Neural progenitor cell (in vitro differentiated cells): ENCODE measurements around the gene HTR5A. TPM values are rescaled to one million over a fixed set of nuclear protein-coding genes. Genes with fewer than 3 reads are reported as not detected.

ENCODE experiments used
- DNase-seq: peaks from one replicate; pipeline ENCODE4 v3.0.0-alpha.2; 2016; ENCODE audit warnings: low spot score
- H2AFZ ChIP-seq: fragments of 200-600 bp; sonication (generic); replicated peaks from 2 replicates; pipeline ENCODE4 v1.6.1; 2016; ENCODE audit warnings: antibody characterized with exemption
- H3F3A ChIP-seq: fragments of 200-600 bp; sonication (generic); 2 replicates; pipeline ENCODE4 v1.6.1; 2016; ENCODE audit warnings: antibody characterized with exemption, low read depth
- H3K27ac ChIP-seq: fragments of 200-600 bp; sonication (generic); 2 replicates; pipeline ENCODE4 v1.5.1; 2016; ENCODE audit warnings: mild to moderate bottlenecking
- H3K27me3 ChIP-seq: fragments of 200-600 bp; sonication (generic); 2 replicates; pipeline ENCODE4 v1.6.1; 2016; ENCODE audit warnings: mild to moderate bottlenecking, moderate library complexity
- H3K36me3 ChIP-seq: fragments of 200-600 bp; sonication (generic); 2 replicates; pipeline ENCODE4 v1.5.1; 2016
- H3K4me1 ChIP-seq: fragments of 200-600 bp; sonication (generic); 2 replicates; pipeline ENCODE4 v1.6.1; 2016; ENCODE audit warnings: mixed run types
- H3K4me2 ChIP-seq: fragments of 200-600 bp; sonication (generic); 2 replicates; pipeline ENCODE4 v1.6.1; 2016
- H3K4me3 ChIP-seq: fragments of 200-600 bp; sonication (generic); 2 replicates; pipeline ENCODE4 v1.5.1; 2016
- H3K79me2 ChIP-seq: fragments of 200-600 bp; sonication (generic); 2 replicates; pipeline ENCODE4 v1.6.1; 2016; ENCODE audit warnings: low read depth
- H3K9ac ChIP-seq: fragments of 200-600 bp; sonication (generic); 2 replicates; pipeline ENCODE4 v1.6.1; 2016
- H3K9me3 ChIP-seq: fragments of 200-600 bp; sonication (generic); 2 replicates; pipeline ENCODE4 v1.5.1; 2016; ENCODE audit warnings: low read depth
- H4K20me1 ChIP-seq: fragments of 200-600 bp; sonication (generic); 2 replicates; pipeline ENCODE4 v1.6.1; 2016; ENCODE audit warnings: low read depth
- H3K27ac Mint-ChIP-seq: 3 replicates; pipeline ENCODE4 v1.8.0; 2021; ENCODE audit warnings: mixed read lengths
- H3K27me3 Mint-ChIP-seq: 2 replicates; pipeline ENCODE4 v1.8.0; 2022; ENCODE audit warnings: low read depth, mild to moderate bottlenecking, inconsistent platforms, moderate library complexity, mixed read lengths; ENCODE audit not compliant: insufficient read depth
- H3K36me3 Mint-ChIP-seq: 3 replicates; pipeline ENCODE4 v1.8.0; 2021; ENCODE audit warnings: mixed read lengths
- H3K4me1 Mint-ChIP-seq: 3 replicates; pipeline ENCODE4 v1.8.0; 2021; ENCODE audit warnings: mixed read lengths
- H3K4me3 Mint-ChIP-seq: 3 replicates; pipeline ENCODE4 v1.8.0; 2021; ENCODE audit warnings: mild to moderate bottlenecking, moderate library complexity, mixed read lengths
- H3K9me3 Mint-ChIP-seq: 3 replicates; pipeline ENCODE4 v1.8.0; 2020; ENCODE audit warnings: mixed read lengths
- CTCF ChIP-seq: fragments of 200-600 bp; sonication (generic); IDR thresholded peaks from 2 replicates; pipeline ENCODE4 v1.5.1; 2017; ENCODE audit warnings: antibody characterized with exemption, mild to moderate bottlenecking
- EZH2 ChIP-seq: fragments of 200-600 bp; sonication (generic); IDR thresholded peaks from 2 replicates; pipeline ENCODE4 v1.6.1; 2017; ENCODE audit warnings: antibody characterized with exemption, mild to moderate bottlenecking, moderate library complexity
- EZH2phosphoT487 ChIP-seq: fragments of 200-600 bp; sonication (generic); IDR thresholded peaks from 2 replicates; pipeline ENCODE4 v1.6.1; 2017; ENCODE audit warnings: antibody characterized with exemption
- total RNA-seq: library from RNA; depleted of rRNA; stranded (reverse); fragments of >200 nt; gene quantifications from 2 replicates; pipeline ENCODE4 v1.2.3, GENCODE V29; 2015; ENCODE audit warnings: low replicate concordance

Gene HTR5A
- total RNA-seq, 1 donor from 2014 or later = not detected

GRCh38 chr7:155123413-155123812 is 53.3 kb downstream of the HTR5A start:
- Mint-ChIP-seq H3K27me3 (peaks cover 5% of the 10 kb centered on the region), H3K4me1 (no peaks in the 10 kb centered on the region), H3K36me3 (no peaks in the 10 kb centered on the region), H3K9me3 (peaks cover 13% of the 10 kb centered on the region), H3K27ac (no peak overlapping the region), H3K4me3 (no peak overlapping the region)
- H3K27ac ChIP-seq = no peak overlapping the region
- TF ChIP-seq EZH2phosphoT487 (no peak), EZH2 (no peak), CTCF (no peak)
- DNase-seq = no peak
- H3F3A ChIP-seq = no peaks in the 10 kb centered on the region
- H3K4me3 ChIP-seq = no peak overlapping the region
- H3K4me1 ChIP-seq = no peaks in the 10 kb centered on the region
- H3K4me2 ChIP-seq = no peak overlapping the region
- H3K79me2 ChIP-seq = no peaks in the 10 kb centered on the region
- no peak overlapping the region for H2AFZ ChIP-seq
- H3K9ac ChIP-seq = no peak overlapping the region
- no peaks in the 10 kb centered on the region for H3K27me3 ChIP-seq
- no peaks in the 10 kb centered on the region for H3K9me3 ChIP-seq
- no peaks in the 10 kb centered on the region for H4K20me1 ChIP-seq
- H3K36me3 ChIP-seq = no peaks in the 10 kb centered on the region

GRCh38 chr7:155124706-155125105 is 54.6 kb downstream of the HTR5A start:
- Mint-ChIP-seq H3K27ac (no peak overlapping the region), H3K4me3 (no peak overlapping the region)
- H3K4me3 ChIP-seq = no peak overlapping the region

DNA sequence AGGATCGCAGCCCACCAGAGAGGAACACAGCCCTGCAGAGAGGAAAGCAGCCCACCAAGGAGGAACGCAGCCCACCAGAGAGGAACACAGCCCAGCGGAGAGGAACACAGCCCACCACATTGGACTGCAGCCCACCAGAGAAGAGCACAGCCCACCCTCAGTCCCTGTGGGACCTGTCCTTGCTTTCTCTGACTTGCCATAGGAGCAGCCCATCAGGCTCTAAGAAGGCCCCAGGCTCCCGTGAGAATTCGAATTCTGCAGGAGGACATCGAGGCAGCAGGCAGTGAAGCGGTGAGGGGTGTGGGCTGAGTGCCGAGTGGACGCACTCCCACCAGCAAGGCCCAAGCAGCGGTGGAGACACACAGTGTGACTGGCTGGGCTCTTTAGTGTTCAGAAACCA is 59.1 kb downstream of the HTR5A start:
- Mint-ChIP-seq H3K36me3 (no peaks in the 10 kb centered on the region), H3K9me3 (no peaks in the 10 kb centered on the region), H3K4me3 (no peak overlapping the region), H3K27me3 (peaks cover 2% of the 10 kb centered on the region), H3K4me1 (peaks cover 7% of the 10 kb centered on the region), H3K27ac (no peak overlapping the region)
- Histone ChIP-seq H3K36me3 (no peaks in the 10 kb centered on the region), H4K20me1 (no peaks in the 10 kb centered on the region), H3K4me1 (no peaks in the 10 kb centered on the region), H3F3A (no peaks in the 10 kb centered on the region), H3K4me2 (no peak overlapping the region), H3K27me3 (no peaks in the 10 kb centered on the region), H3K27ac (no peak overlapping the region), H2AFZ (no peak overlapping the region), H3K9ac (no peak overlapping the region), H3K4me3 (no peak overlapping the region), H3K9me3 (no peaks in the 10 kb centered on the region), H3K79me2 (no peaks in the 10 kb centered on the region)
- no peak for DNase-seq
- TF ChIP-seq CTCF (no peak), EZH2 (no peak), EZH2phosphoT487 (no peak)

More at GRCh38 chr7:155124706-155125105, 54.6 kb downstream of the HTR5A start:
- TF ChIP-seq EZH2 (no peak), EZH2phosphoT487 (no peak), CTCF (no peak)
- no peak overlapping the region for H3K4me2 ChIP-seq
- no peaks in the 10 kb centered on the region for H3K79me2 ChIP-seq
- no peak overlapping the region for H2AFZ ChIP-seq
- no peaks in the 10 kb centered on the region for H3K27me3 ChIP-seq
- Mint-ChIP-seq H3K36me3 (no peaks in the 10 kb centered on the region), H3K27me3 (peaks cover 4% of the 10 kb centered on the region), H3K4me1 (no peaks in the 10 kb centered on the region), H3K9me3 (peaks cover 8% of the 10 kb centered on the region)
- H3K9me3 ChIP-seq = no peaks in the 10 kb centered on the region
- no peak for DNase-seq
- no peaks in the 10 kb centered on the region for H4K20me1 ChIP-seq
- H3K36me3 ChIP-seq = no peaks in the 10 kb centered on the region
- H3K4me1 ChIP-seq = no peaks in the 10 kb centered on the region
- no peak overlapping the region for H3K27ac ChIP-seq
- H3K9ac ChIP-seq = no peak overlapping the region
- H3F3A ChIP-seq = no peaks in the 10 kb centered on the region
